A204.1 (cell line): ENCODE results near the gene CXCL12.

Experiments
- FAIRE-seq: peaks from 2 replicates; lab custom pipeline; 2012; peaks lifted over from hg19 to GRCh38; lab: Jason Lieb, UNC

Gene CXCL12

GRCh38 chr10:44399659-44400451 lies 15.0 kb upstream of the CXCL12 start:
- no peak for FAIRE-seq

- no peak for FAIRE-seq
Measured at GRCh38 chr10:44398747-44399658, 14.1 kb upstream of the CXCL12 start.

DNA sequence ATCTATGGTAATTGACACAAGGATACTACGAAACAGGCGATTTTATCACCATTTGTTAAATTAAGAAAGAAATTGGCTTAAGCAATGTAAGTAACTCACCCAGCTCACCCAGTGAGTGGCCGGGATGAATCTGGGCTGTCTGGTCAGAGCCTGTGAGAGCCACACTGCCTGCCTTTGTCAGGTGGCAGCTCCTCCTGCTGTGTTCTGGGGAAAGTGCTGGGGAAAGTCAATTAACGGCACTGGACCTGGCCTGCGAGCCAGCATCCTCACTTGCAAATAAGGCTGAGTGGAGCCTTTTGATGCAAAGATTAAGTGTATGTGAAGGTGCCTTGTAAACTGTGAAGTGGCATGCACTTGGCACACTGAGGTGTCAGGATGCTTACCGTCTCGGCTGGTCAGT lies 13.4 kb upstream of the CXCL12 start:
- no peak for FAIRE-seq

DNA sequence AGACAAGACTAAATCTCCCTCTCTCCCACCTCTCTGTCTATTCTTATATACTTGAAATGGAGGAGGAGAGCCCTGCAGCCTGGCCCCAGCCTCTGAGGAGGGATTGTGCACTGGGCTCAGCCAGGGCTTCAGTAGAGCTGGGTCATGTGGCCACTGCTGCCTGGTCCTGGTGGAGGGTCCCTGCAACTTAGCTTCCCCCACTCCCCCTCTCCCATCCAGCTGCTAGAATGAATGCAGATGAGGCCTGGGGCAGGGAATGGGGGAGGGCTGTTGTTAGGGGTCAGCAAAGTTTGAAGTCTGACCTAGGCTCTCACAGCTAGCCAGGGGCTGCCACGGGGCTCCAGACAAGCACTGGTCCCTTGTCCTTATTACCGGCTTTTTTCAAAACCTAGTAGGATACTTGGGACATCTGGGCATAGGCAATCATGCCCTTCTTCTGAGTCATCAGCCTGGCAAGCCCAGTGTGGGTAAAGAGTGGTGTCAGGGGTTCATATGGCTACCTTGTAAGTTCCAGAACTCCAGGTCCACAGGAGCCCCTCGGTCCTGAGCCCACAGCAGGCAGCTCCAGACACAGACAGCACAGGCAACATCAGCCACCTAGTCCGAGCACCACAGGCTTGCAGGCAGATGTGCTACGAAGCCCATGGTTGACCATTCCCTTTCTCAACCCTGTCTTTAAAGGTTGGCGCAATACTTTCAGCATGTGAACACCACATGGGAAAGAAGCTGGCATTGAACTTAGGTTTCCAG lies 12.8 kb upstream of the CXCL12 start:
- no peak for FAIRE-seq

DNA sequence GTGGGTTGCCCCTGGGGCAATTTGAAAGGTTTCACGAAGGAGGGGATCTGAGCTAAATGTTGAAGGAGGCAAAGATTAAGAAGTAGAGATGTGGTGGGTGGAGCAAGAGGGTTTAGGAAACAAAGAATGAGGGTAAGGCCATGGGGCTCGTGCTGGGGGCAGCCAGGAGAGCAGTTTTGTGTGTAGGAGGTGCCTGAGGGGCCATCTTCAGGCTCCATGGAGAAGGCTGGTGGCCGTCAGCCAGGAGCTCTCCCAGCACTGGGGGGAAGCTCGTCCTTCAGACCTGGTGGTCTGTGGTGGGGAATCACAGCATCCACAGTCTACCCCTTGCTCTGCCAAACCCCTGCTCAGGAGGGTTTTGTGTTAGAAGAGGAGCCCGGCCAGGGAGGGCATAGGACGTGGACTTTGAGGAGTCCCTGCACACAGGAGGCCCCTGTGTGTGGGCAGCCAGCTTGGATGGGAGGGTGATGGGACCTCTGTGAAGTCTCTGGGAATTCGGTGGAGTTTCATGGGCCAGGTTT lies 11.8 kb upstream of the CXCL12 start:
- FAIRE-seq, result no peak

- no peak for FAIRE-seq
Measured at GRCh38 chr10:44395902-44396670, 11.2 kb upstream of the CXCL12 start.

DNA sequence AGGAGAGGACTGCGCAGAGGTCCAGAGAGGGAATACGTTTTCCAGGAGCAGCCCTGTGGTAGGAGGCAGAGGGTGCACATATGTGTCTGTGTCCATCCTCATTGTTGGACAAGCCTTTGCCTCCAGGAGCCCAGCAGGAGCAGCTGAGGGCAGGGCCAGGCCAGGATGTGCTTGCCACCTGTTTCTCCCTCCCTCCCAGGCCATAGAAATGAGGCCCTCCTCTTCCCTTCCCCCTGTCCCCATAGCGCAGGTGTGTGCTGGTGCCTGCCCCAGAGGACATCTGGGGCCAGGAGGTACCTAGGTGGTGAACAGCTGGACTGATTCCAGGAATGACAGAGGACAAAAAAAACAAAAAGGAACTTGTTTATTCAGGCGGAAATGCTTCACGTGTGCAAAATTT lies 10.5 kb upstream of the CXCL12 start:
- no peak for FAIRE-seq

DNA sequence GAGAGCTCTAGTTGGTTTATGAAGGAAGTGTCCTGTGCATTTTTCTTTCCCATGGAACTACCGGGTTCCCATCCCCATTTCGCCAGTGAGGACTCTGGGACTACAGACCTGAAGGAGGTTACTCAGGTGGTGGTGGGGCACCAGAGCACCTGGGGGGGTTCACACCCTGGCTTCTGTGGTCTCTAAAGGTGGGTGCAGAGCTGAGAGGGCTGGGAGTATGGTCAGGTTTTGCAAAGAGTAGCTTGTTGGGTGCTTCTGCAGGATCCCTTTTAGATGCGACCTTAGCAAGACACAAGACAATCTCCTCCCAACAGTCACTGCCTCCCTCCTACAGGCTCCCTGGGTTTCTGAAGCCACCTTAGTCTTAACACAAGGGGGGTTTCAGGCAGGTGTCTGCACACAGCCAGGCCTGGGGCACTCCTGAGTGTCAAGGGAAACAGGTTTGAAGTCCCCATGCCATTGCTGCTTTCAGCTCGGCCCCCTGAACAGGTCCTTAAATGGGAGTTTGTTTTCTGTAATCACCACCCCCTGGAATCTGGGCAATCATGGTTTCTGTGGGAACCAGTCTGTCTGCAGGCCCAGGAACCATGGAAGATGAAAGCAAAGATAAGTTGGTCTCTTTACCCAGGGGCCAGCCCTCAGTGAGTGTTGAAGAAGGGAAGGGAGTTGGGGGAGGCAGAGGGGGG lies 9.9 kb upstream of the CXCL12 start:
- FAIRE-seq, result no peak

DNA sequence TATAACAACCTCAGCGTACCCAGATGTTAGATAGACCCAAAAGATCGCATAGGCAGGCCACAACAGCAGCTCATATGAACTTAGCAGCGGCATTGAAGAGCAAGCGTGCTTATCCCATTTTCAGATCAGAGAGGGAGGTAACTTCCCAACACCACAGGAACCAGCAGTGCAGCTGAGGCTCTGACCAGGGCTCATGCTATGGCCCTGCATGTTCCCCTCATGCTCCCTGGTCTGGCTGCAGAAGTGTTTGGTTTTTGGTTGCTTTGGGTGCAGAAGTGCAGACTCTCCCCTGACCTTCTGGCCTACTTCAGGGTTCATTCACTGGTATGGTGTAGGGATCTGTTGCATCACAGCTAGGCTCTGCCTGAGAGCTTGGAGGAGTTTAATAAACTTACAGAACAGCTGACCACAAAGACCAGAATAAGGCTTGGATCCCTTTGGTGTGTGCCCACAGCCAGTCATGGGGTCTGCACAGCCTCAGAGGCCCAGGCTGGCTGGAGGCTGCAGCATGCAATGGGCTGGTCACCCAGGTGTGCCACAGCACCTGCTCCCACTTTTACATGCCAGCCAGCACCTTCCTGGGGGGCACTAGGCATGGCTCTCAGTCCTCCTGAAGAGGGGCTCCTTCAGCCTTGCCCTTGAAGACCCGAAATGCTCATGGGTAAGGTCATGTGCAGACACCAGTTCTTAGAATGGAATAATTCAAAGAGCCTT lies 9.1 kb upstream of the CXCL12 start:
- FAIRE-seq, result no peak

GRCh38 chr10:44393051-44393630 lies 8.2 kb upstream of the CXCL12 start:
- FAIRE-seq, result no peak

GRCh38 chr10:44392420-44392819 lies 7.5 kb upstream of the CXCL12 start:
- no peak for FAIRE-seq

DNA sequence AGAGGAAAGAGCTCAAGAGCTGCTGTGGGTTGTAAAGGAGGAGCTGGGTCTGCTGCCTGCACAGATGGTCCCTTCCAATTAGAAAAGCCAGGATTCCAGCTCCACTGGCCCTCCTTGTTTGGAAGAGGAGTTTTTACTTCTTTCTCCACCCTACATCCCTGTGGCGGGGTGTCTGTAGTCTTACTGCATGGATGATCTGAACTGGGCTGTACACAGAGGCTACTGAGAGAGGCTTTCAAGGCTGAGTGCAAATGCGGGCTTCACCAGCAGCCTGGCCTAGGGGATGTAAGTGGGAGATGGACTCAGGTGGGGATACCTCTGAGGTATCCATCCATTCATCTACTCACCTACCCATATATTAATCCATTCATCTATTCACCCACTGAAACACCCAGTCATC lies 7.1 kb upstream of the CXCL12 start:
- FAIRE-seq, result no peak

DNA sequence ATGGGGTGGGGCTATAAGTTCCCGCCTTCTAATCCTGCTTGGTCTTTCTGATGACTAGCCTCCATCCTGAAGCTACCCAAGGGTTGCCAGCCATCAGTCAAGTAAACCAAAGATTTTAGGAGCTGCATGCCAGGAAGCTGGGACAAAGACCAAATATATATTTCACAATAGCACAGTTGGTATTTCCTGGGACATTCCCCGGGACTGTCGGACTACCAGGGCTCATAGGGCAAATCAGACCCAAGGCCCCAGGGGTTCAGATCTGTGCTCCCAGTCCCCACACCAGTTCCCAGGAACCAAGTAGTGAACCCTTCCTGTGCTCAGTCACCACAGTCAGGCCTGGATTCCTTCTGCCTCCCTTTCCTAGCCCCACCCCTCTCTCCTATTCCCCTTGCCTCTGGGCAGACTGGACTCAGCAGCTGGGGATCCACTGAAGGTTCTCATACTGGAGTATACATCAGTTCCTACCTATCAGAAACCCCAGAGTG lies 5.7 kb upstream of the CXCL12 start:
- no peak for FAIRE-seq

- no peak for FAIRE-seq
Measured at GRCh38 chr10:44389556-44389955, 4.7 kb upstream of the CXCL12 start.

DNA sequence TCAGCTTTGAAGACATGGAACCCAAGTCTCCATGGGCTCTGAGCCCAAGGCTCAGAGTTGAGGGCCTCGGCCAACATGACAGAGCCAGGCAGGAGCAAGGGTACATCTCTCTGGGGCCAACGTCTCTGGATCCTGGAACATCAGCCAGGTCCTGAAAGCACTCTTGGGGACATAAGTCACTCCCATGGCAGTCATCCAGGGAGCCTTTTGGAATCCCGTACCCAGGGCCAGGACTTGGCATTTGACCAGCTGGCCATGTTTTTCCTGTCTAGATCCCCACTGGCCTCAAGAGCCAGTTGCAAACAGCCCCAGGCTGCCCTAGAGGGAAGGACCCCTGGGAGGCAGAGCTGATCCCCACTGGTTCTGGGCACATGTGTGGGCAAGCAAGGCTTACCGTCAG lies 4.3 kb upstream of the CXCL12 start:
- FAIRE-seq, result no peak

GRCh38 chr10:44388641-44389040 lies 3.7 kb upstream of the CXCL12 start:
- no peak for FAIRE-seq

GRCh38 chr10:44387853-44388251 lies 3.0 kb upstream of the CXCL12 start:
- no peak for FAIRE-seq

DNA sequence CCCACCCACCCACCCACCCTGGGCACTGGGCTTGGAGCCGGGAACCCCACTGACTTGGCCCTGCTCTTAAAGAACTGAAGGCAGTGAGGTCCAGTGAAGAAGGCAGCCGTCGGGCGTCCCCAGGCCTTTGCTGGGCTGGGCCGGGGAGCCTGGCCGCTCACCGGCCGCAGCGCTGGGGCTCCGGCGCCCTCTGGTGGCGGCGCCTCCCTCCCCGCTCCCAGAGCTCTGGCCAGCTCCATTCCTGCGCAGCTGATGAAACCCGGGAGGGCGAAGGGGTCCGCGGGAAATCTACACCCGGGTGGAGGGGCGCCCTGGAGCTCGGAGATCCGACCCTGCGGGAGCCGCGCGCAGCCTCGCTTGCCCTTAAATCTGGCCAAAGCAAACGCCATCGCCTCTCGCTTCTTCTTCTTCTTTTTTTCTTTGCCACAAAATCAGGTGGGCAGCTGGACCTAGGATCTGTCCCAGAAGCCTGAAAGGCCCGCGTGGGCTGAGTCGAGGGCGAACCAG lies 1.7 kb upstream of the CXCL12 start:
- no peak for FAIRE-seq

GRCh38 chr10:44385696-44386441 lies 972 bp upstream of the CXCL12 start:
- FAIRE-seq, result no peak
